DMS153 treated with DMSO at 0.1 percent for 48 hours (cell line): ENCODE results near the gene CDC42SE2.
"Not testable (repeated sequence)": the region's sequence is repeated elsewhere in the genome, so short reads cannot be mapped to it uniquely, and the experiment has no call there.

Source experiments
- DNase-seq: peaks from one replicate; lab custom pipeline; 2025; ENCODE audit not compliant: unreplicated experiment; lab: John Stamatoyannopoulos, UW

CDC42SE2 gene

GRCh38 chr5:131250751-131251475, 12.9 kb upstream of the CDC42SE2 start:
- DNase-seq, result no peak

GRCh38 chr5:131252824-131253171, 11.1 kb upstream of the CDC42SE2 start:
- no peak for DNase-seq

GRCh38 chr5:131254025-131254424, 9.8 kb upstream of the CDC42SE2 start:
- not testable (repeated sequence) for DNase-seq

GRCh38 chr5:131254741-131255140, 9.1 kb upstream of the CDC42SE2 start:
- no peak for DNase-seq

GRCh38 chr5:131256507-131256823, 7.4 kb upstream of the CDC42SE2 start:
- DNase-seq, result no peak

- no peak for DNase-seq
These were observed 5.1 kb upstream of the CDC42SE2 start for GRCh38 chr5:131258733-131259132.

- DNase-seq, result no peak
These were observed 4.5 kb upstream of the CDC42SE2 start for GRCh38 chr5:131259326-131259725.

- no peak for DNase-seq
These were observed 3.0 kb upstream of the CDC42SE2 start for GRCh38 chr5:131260895-131261294.

GRCh38 chr5:131261483-131261882, 2.4 kb upstream of the CDC42SE2 start:
- DNase-seq, result no peak

- DNase-seq, result no peak
These were observed 806 bp upstream of the CDC42SE2 start for GRCh38 chr5:131262953-131263541.

GRCh38 chr5:131264451-131265099, 722 bp downstream of the CDC42SE2 start:
- no peak for DNase-seq

- no peak for DNase-seq
These were observed 1.5 kb downstream of the CDC42SE2 start for GRCh38 chr5:131265311-131265803.

- no peak for DNase-seq
These were observed 2.7 kb downstream of the CDC42SE2 start for GRCh38 chr5:131266370-131267060.

GRCh38 chr5:131268758-131269370, 5.0 kb downstream of the CDC42SE2 start:
- DNase-seq, result no peak

- no peak for DNase-seq
These were observed 7.0 kb downstream of the CDC42SE2 start for GRCh38 chr5:131270809-131271208.

GRCh38 chr5:131271888-131272287, 8.0 kb downstream of the CDC42SE2 start:
- not testable (repeated sequence) for DNase-seq

- no peak for DNase-seq
These were observed 8.5 kb downstream of the CDC42SE2 start for GRCh38 chr5:131272307-131272706.

GRCh38 chr5:131272724-131273123, 8.9 kb downstream of the CDC42SE2 start:
- DNase-seq, result no peak

- DNase-seq, result no peak
These were observed 10.6 kb downstream of the CDC42SE2 start for GRCh38 chr5:131274326-131275063.

- DNase-seq, result no peak
These were observed 12.2 kb downstream of the CDC42SE2 start for GRCh38 chr5:131276072-131276471.

GRCh38 chr5:131277447-131277846, 13.6 kb downstream of the CDC42SE2 start:
- no peak for DNase-seq
